Measurements from ENCODE around the gene IQGAP3. TPM values are rescaled to one million over a fixed set of nuclear protein-coding genes. Genes with fewer than 3 reads are reported as not detected.

Gene IQGAP3
- polyA plus RNA-seq, 3 donors = 0.03 to 0.24 TPM; not detected in 1

DNA sequence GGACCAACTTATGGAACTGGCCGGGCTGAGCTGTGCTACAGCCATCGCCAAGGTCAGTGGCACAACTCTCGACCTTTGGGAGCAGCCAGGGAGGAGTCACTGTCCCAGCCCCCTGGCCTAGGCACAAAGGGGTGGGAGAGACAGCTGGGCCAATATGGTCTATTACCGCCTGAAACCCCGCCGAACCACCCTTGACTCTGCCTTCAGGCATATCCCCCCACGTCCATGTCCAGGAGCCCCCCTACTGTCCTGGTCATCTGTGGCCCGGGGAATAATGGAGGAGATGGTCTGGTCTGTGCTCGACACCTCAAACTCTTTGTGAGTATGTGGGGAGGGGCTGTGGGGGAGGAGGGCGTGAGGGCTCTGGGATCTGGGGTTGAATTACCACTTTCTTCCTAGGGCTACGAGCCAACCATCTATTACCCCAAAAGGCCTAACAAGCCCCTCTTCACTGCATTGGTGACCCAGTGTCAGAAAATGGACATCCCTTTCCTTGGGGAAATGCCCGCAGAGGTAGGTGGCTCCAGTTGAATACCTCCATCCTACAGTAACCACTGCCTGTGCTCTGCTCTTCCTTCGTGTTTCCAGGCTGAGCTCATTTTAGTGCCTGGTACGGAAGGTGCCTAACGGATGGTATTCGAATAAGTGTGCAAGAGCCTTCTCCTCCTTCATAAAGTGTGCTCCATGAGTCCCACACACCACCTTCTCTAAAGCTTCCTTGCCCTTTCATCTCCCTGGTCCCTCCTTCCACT lies 20.0 kb upstream of the IQGAP3 start:
- peaks cover 9% of the 10 kb centered on the region for H3K79me2 ChIP-seq (ENCODE audit: insufficient read depth, low read length)
- H3K9ac ChIP-seq (ENCODE audit: insufficient read depth, low read length, poor library complexity, severe bottlenecking) = peak overlapping the region; percentile 79
- peaks cover 0 to 2% (median 0%) of the 10 kb centered on the region in 3 donors for H3K27me3 Mint-ChIP-seq (ENCODE audit: low read depth in 3 of 3)
- H3K36me3 Mint-ChIP-seq = peaks cover 33 to 35% of the 10 kb centered on the region in 2 donors
- peak overlapping the region in 3 of 7 donors; percentile 11 to 84 (median 63) for H3K27ac Mint-ChIP-seq
- H3K4me2 ChIP-seq (replicated peaks; ENCODE audit: extremely low read depth, low read length, poor library complexity, severe bottlenecking) = peak overlapping the region; percentile 95
- H3K36me3 ChIP-seq (replicated peaks in 1 of 2; ENCODE audit: control insufficient read depth in 1 of 2, insufficient read depth in 2 of 2, low read length in 2 of 2) = peaks cover 25 to 41% of the 10 kb centered on the region in 2 donors
- H3K9me3 Mint-ChIP-seq = no peaks in the 10 kb centered on the region
- peaks cover 17% of the 10 kb centered on the region for H3K4me1 Mint-ChIP-seq
- H3K27ac ChIP-seq (ENCODE audit: low read depth in 1 of 2, low read length in 2 of 2) = peak overlapping the region; percentile 0 to 84
- H3K9me3 ChIP-seq (replicated peaks in 1 of 2; ENCODE audit: control insufficient read depth in 1 of 2, insufficient read depth in 1 of 2, low read length in 2 of 2) = no peaks in the 10 kb centered on the region
- intact Hi-C loops (cut with micrococcal nuclease) = no loop called here
- peaks cover 14 to 20% of the 10 kb centered on the region in 2 donors for H3K4me1 ChIP-seq (ENCODE audit: control insufficient read depth in 1 of 2, insufficient read depth in 2 of 2, low read length in 2 of 2)
- TF ChIP-seq, protein P1, sequence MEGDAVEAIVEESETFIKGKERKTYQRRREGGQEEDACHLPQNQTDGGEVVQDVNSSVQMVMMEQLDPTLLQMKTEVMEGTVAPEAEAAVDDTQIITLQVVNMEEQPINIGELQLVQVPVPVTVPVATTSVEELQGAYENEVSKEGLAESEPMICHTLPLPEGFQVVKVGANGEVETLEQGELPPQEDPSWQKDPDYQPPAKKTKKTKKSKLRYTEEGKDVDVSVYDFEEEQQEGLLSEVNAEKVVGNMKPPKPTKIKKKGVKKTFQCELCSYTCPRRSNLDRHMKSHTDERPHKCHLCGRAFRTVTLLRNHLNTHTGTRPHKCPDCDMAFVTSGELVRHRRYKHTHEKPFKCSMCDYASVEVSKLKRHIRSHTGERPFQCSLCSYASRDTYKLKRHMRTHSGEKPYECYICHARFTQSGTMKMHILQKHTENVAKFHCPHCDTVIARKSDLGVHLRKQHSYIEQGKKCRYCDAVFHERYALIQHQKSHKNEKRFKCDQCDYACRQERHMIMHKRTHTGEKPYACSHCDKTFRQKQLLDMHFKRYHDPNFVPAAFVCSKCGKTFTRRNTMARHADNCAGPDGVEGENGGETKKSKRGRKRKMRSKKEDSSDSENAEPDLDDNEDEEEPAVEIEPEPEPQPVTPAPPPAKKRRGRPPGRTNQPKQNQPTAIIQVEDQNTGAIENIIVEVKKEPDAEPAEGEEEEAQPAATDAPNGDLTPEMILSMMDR (IDR thresholded peaks at IDR 0.05) = no peak
- peak overlapping the region; percentile 82 to 90 for H3K4me3 Mint-ChIP-seq
- H3K4me3 ChIP-seq (replicated peaks in 1 of 3; ENCODE audit: low read depth in 2 of 3, low read length in 3 of 3) = peak overlapping the region; percentile 63 to 88 (median 70)
- H4K20me1 ChIP-seq (ENCODE audit: insufficient read depth, low read length) = no peaks in the 10 kb centered on the region
- no peaks in the 10 kb centered on the region for H3K27me3 ChIP-seq (ENCODE audit: control insufficient read depth in 2 of 2, insufficient read depth in 2 of 2, low read length in 2 of 2)
- 67% methylated on average over 7 of the region's 16 CpGs for WGBS (ENCODE audit: insufficient coverage)
- peak overlapping the region; percentile 97 for H2AFZ ChIP-seq (ENCODE audit: insufficient read depth, low read depth, low read length, poor library complexity, severe bottlenecking)
- DNase-seq = no peak

DNA sequence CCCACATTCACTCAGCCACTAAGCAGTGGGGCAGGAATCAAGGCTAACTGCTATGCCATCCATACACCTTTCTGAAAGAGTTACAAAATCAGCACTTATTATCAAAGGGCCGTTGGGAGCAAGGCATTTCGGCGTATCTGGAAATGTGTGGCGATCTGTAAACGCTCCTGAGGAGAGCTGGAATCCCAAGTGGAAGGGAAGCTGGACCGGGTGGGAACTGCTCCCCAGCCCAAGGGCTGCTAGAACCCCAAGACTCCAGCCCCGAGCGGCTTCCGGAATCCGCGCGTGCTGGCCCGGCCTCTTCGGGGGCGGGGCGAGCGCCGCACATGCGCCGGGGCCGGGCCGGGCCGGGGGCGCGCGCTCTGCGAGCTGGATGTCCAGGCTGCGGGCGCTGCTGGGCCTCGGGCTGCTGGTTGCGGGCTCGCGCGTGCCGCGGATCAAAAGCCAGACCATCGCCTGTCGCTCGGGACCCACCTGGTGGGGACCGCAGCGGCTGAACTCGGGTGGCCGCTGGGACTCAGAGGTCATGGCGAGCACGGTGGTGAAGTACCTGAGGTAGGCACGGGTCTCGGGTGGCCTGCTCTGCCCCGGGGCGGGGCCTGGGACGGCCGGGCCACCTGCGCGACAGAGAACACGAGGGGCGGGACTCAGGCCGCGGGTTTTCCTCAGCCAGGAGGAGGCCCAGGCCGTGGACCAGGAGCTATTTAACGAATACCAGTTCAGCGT lies 19.2 kb upstream of the IQGAP3 start, which contains the start of gene NAXE:
Gene NAXE, plus strand, starts transcription at position 345 of the 726 bp plus-strand sequence. Its CDS starts 29 bp downstream, at position 374.
- Histone ChIP-seq H3K4me2 (replicated peaks; ENCODE audit: extremely low read depth, low read length, poor library complexity, severe bottlenecking) (peak within 1 kb of the TSS; percentile 95), H3K9me3 (replicated peaks in 1 of 2; ENCODE audit: control insufficient read depth in 1 of 2, insufficient read depth in 1 of 2, low read length in 2 of 2) (no peaks in the 10 kb centered on the region), H3K79me2 (ENCODE audit: insufficient read depth, low read length) (peaks cover 9% of the 10 kb centered on the region), H3K27ac (ENCODE audit: low read depth in 1 of 2, low read length in 2 of 2) (peak within 1 kb of the TSS; percentile 25 to 84), H3K36me3 (replicated peaks in 1 of 2; ENCODE audit: control insufficient read depth in 1 of 2, insufficient read depth in 2 of 2, low read length in 2 of 2) (peaks cover 18 to 34% of the 10 kb centered on the region in 2 donors), H3K4me1 (ENCODE audit: control insufficient read depth in 1 of 2, insufficient read depth in 2 of 2, low read length in 2 of 2) (peaks cover 14 to 20% of the 10 kb centered on the region in 2 donors), H2AFZ (ENCODE audit: insufficient read depth, low read depth, low read length, poor library complexity, severe bottlenecking) (peak within 1 kb of the TSS; percentile 97), H3K9ac (ENCODE audit: insufficient read depth, low read length, poor library complexity, severe bottlenecking) (peak within 1 kb of the TSS; percentile 79), H3K4me3 (replicated peaks in 1 of 3; ENCODE audit: low read depth in 2 of 3, low read length in 3 of 3) (peak within 1 kb of the TSS; percentile 63 to 88 (median 70)), H4K20me1 (ENCODE audit: insufficient read depth, low read length) (no peaks in the 10 kb centered on the region), H3K27me3 (ENCODE audit: control insufficient read depth in 2 of 2, insufficient read depth in 2 of 2, low read length in 2 of 2) (no peaks in the 10 kb centered on the region)
- Mint-ChIP-seq H3K4me3 (peak within 1 kb of the TSS; percentile 82 to 93), H3K27ac (peak within 1 kb of the TSS; percentile 75 to 93 (median 91)), H3K4me1 (peaks cover 17% of the 10 kb centered on the region), H3K36me3 (peaks cover 26 to 28% of the 10 kb centered on the region in 2 donors), H3K9me3 (no peaks in the 10 kb centered on the region), H3K27me3 (ENCODE audit: low read depth in 3 of 3) (peaks cover 0 to 2% (median 0%) of the 10 kb centered on the region in 3 donors)
- DNase-seq = peak; percentile 41 to 69 (median 64)
- TF ChIP-seq, protein P1 (IDR thresholded peaks at IDR 0.05) = no peak
- under 1% methylated on average over 60 of the region's 60 CpGs for WGBS (ENCODE audit: insufficient coverage)
- intact Hi-C loops (cut with micrococcal nuclease) = loop anchor here in 1 of 2 donors (1.0 kb wide), 1 partner anchor 9 kb away; no protein-coding TSS in a partner anchor
